Thyroid gland (tissue), 4 donors: ENCODE data around the gene POMGNT2. TPM values are rescaled to one million over a fixed set of nuclear protein-coding genes. Genes with fewer than 3 reads are reported as not detected.

Experiments
- DNase-seq, 2 donors: peaks; one replicate each; pipeline ENCODE4 v3.0.0-alpha.2; 2019
- H3K27ac ChIP-seq, 3 donors: fragments of 200-600 bp; sonication (generic); 1 replicate in 2 of 3; 2 replicates in 1 of 3; pipeline ENCODE4 v1.5.1; 2016 to 2019; ENCODE audit warnings: mild to moderate bottlenecking in 1 of 3, moderate library complexity in 1 of 3
- H3K27me3 ChIP-seq: fragments of 200-600 bp; sonication (generic); one replicate; pipeline ENCODE4 v1.5.1; 2019
- H3K36me3 ChIP-seq, 2 donors: fragments of 200-600 bp; sonication (generic); one replicate each; pipeline ENCODE4 v1.5.1; 2016 to 2019
- H3K4me1 ChIP-seq, 2 donors: fragments of 200-600 bp; sonication (generic); one replicate each; pipeline ENCODE4 v1.5.1; 2017 to 2019
- H3K4me3 ChIP-seq, 3 donors: fragments of 200-600 bp; sonication (generic); replicated peaks in 1 of 3; 1 replicate in 2 of 3; 2 replicates in 1 of 3; pipeline ENCODE4 v1.5.1; 2016; ENCODE audit warnings: mild to moderate bottlenecking in 1 of 3
- H3K9me3 ChIP-seq: fragments of 200-600 bp; sonication (generic); one replicate; pipeline ENCODE4 v1.5.1; 2017
- CTCF ChIP-seq, 6 experiments: fragments of 200-600 bp in 3 of 6; fragments of 450-650 bp in 3 of 6; sonication (generic) in 3 of 6; IDR thresholded peaks; one replicate each; pipeline ENCODE4 v1.5.1; 2016 to 2019; ENCODE audit warnings: antibody characterized with exemption in 6 of 6, mild to moderate bottlenecking in 2 of 6, inconsistent platforms in 1 of 6, moderate library complexity in 1 of 6
- POLR2A ChIP-seq, 2 donors: fragments of 450-650 bp; IDR thresholded peaks; one replicate each; pipeline ENCODE4 v1.6.1; 2017; ENCODE audit warnings: antibody characterized with exemption in 2 of 2, mild to moderate bottlenecking in 2 of 2, moderate library complexity in 1 of 2
- WGBS, 2 donors: methylation state at CpG; one replicate each; pipeline ENCODE4 v1.1.5; 2017; 5-methylcytosine and 5-hydroxymethylcytosine counted together
- intact Hi-C: fragments of 100-400 bp; cut with DNase I; formaldehyde crosslinking; loops from one replicate; pipeline ENCODE4 v1.15.1; 2023
- total RNA-seq, 4 donors: library from RNA; depleted of rRNA; stranded (reverse); fragments of >200 nt; gene quantifications; one replicate each; pipeline ENCODE4 v1.2.3, GENCODE V29; 2016

The POMGNT2 gene
- total RNA-seq, 4 donors from 2014 or later, result 17.1 to 30.1 (median 23.5) TPM

DNA sequence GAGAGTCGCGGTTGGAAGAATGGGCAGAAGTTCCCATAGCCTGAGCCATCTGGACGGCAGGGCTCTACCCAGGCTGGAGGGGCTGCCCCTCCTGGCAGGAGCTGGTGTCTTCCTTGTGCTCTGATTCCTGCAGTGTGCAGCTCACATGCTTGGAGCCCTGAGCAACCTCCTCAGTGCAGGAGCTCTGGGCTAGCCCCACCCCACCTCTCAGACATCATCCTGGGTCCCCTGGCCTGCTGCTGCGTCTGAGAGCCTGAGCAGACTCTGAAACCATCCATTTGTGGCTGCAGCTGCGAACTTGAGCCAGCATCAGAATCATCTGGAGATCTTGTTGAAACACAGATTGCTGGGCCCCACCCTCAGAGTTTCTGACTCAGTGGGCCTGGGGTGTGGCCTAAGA is 42.8 kb downstream of the POMGNT2 start:
- no peaks in the 10 kb centered on the region for H3K27me3 ChIP-seq
- H3K4me3 ChIP-seq, result no peak overlapping the region
- no peak for DNase-seq
- H3K9me3 ChIP-seq, result no peaks in the 10 kb centered on the region
- intact Hi-C loops, result no loop called here
- TF ChIP-seq POLR2A (IDR thresholded peaks at IDR 0.05), result no peak
- no peak for TF ChIP-seq CTCF (IDR thresholded peaks at IDR 0.05)
- H3K36me3 ChIP-seq, result no peaks in the 10 kb centered on the region
- no peak overlapping the region for H3K27ac ChIP-seq
- 88 to 91% methylated on average over 1 to 4 of the region's 5 CpGs for WGBS, 2 donors
- H3K4me1 ChIP-seq, result no peaks in the 10 kb centered on the region

DNA sequence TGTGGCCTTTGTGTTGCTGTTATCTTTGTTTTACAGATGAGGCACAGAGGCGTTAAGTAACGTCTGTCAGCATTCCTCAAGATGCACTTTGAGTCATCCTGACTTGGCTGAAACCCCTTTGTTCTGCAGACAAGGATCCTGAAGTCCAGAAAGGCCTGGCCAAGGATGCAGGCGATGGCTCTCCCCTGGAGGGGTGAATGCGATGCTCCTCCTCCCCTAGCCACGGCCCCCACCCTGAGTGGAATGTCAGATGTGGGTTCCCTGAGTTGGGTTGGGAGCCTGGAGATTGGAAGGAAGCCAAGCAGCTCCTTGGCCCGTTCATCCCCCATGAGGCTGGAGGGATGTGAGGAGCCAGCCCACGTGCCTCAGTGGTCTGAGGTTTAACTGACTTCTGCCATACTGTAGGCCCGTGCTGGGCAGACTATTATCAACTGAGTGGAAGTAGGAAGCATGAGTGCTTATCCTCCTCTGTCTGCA is 43.3 kb downstream of the POMGNT2 start:
- H3K27me3 ChIP-seq, result no peaks in the 10 kb centered on the region
- H3K4me3 ChIP-seq, result no peak overlapping the region
- no peaks in the 10 kb centered on the region for H3K36me3 ChIP-seq
- H3K27ac ChIP-seq, result no peak overlapping the region
- no peaks in the 10 kb centered on the region for H3K9me3 ChIP-seq
- WGBS, 2 donors, result 73 to 88% methylated on average over 8 of the region's 8 CpGs
- H3K4me1 ChIP-seq, result no peaks in the 10 kb centered on the region
- intact Hi-C loops, result no loop called here
- DNase-seq, result no peak
- TF ChIP-seq POLR2A (IDR thresholded peaks at IDR 0.05) (no peak), CTCF (IDR thresholded peaks at IDR 0.05) (no peak)

DNA sequence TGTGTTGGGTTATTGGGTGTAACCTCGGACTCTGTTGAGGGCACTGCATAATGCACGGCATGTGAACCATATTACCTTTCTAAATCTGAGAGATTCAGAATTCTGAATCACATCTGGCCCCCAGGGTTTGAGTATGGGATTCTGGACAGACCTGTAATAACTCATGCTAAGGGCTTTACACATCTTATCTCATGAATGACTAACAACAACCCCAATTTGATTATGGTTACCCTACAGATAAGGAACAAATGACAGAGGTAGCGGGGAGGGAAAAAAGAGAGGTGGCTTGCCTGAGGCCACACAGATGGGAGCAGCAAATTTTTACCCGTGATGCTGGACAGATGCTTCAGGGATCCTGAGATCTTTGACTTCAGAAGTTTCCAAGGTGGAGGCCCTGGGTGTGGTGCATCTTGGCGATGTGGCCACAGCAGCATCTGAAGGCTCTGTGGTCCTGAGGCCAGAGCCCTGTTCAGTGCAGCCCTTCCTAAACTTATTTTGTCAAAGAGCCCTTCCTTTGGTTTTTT is 43.8 kb downstream of the POMGNT2 start:
- TF ChIP-seq POLR2A (IDR thresholded peaks at IDR 0.05) (no peak), CTCF (IDR thresholded peaks at IDR 0.05) (no peak)
- intact Hi-C loops, result no loop called here
- Histone ChIP-seq H3K27me3 (no peaks in the 10 kb centered on the region), H3K4me1 (no peaks in the 10 kb centered on the region), H3K27ac (no peak overlapping the region), H3K9me3 (no peaks in the 10 kb centered on the region), H3K36me3 (no peaks in the 10 kb centered on the region), H3K4me3 (no peak overlapping the region)
- WGBS, 2 donors, result 92% methylated on average over 5 of the region's 5 CpGs
- no peak for DNase-seq

DNA sequence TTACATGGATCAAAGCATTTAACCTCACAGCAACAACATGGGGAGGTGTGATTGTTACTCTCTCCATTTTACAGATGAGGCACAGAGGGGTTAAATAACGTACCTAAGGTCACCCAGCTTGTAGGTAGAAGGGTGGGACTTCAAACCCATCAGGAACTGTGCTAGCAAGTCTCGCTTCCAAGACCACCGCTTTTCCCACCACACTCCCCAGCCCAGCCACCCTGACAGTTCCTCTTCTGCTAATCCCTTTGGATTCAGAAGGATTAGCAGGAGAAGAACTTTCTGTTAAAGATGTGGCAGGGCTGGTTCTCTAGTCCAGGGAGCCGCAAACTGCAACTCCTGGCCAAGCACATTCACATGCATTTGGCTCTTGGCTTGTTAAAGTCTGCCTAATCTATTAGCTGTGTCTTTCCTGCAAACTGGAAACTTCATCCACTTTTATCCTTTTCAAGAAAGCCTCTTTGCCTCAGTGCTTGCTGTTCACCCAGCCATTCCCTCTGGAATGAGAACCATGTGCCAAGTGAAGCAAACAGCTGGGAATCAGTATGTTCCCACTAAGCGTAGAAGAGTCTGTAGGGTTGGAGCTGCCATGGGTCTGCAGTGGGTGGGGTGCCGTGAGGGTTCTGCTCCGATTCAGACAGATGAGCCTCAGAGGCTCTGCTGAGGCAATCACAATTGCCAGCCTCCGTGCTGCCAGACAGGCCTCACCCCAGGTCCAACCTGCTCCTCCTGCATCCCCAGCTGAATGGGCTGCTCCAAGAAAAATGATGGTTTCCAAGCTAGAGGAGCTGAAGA is 44.6 kb downstream of the POMGNT2 start:
- H3K4me3 ChIP-seq, result no peak overlapping the region
- WGBS, 2 donors, result 88 to 89% methylated on average over 7 to 8 of the region's 8 CpGs
- no peaks in the 10 kb centered on the region for H3K36me3 ChIP-seq
- H3K4me1 ChIP-seq, result no peaks in the 10 kb centered on the region
- no peak overlapping the region for H3K27ac ChIP-seq
- DNase-seq, result no peak
- H3K27me3 ChIP-seq, result no peaks in the 10 kb centered on the region
- no peaks in the 10 kb centered on the region for H3K9me3 ChIP-seq
- TF ChIP-seq POLR2A (IDR thresholded peaks at IDR 0.05) (no peak), CTCF (IDR thresholded peaks at IDR 0.05) (no peak)
- intact Hi-C loops, result no loop called here

DNA sequence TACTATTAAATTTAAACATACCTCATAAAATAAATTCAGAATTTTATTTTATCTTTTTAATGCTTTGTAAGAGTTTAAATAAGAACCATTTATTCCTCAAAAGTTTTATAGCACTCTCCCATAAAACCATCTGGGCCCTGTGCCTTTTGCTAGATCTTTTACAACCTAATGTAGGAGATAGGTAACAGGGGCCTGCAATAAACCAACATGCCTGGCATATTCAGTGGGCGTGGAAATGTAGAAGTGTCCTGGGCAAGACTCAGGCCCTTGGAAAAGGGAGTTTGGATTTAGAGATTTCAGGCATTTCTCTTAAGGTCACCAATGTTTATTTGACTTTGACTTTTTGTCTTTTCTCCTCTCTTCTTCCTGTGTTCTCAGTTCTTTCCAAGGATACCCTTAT is 46.4 kb downstream of the POMGNT2 start:
- no peak overlapping the region for H3K27ac ChIP-seq
- intact Hi-C loops, result no loop called here
- H3K9me3 ChIP-seq, result no peaks in the 10 kb centered on the region
- DNase-seq, result no peak
- 94 to 97% methylated on average over 1 of the region's 1 CpG for WGBS, 2 donors
- no peaks in the 10 kb centered on the region for H3K36me3 ChIP-seq
- H3K4me1 ChIP-seq, result no peaks in the 10 kb centered on the region
- H3K27me3 ChIP-seq, result no peaks in the 10 kb centered on the region
- TF ChIP-seq POLR2A (IDR thresholded peaks at IDR 0.05) (no peak), CTCF (IDR thresholded peaks at IDR 0.05) (no peak)
- H3K4me3 ChIP-seq, result no peak overlapping the region
